Peyer's patch (tissue), 4 donors: Measurements from ENCODE around the gene TOMM20.

Experiments
- POLR2A ChIP-seq, 2 donors: fragments of 450-650 bp; IDR thresholded peaks; one replicate each; pipeline ENCODE4 v1.5.1; 2017; ENCODE audit warnings: antibody characterized with exemption in 2 of 2, mild to moderate bottlenecking in 2 of 2, moderate library complexity in 2 of 2
- TF ChIP-seq, protein P1 (sequence below), 6 experiments: fragments of 450-650 bp in 4 of 6; fragments of 200-600 bp in 2 of 6; sonication (generic) in 1 of 6; IDR thresholded peaks; one replicate each; pipeline ENCODE4 v1.5.1; 2017 to 2019; ENCODE audit warnings: antibody characterized with exemption in 6 of 6, mild to moderate bottlenecking in 3 of 6, moderate library complexity in 1 of 6

GRCh38 chr1:235149824-235150223 lies 21.2 kb upstream of the TOMM20 start:
- TF ChIP-seq, protein P1, sequence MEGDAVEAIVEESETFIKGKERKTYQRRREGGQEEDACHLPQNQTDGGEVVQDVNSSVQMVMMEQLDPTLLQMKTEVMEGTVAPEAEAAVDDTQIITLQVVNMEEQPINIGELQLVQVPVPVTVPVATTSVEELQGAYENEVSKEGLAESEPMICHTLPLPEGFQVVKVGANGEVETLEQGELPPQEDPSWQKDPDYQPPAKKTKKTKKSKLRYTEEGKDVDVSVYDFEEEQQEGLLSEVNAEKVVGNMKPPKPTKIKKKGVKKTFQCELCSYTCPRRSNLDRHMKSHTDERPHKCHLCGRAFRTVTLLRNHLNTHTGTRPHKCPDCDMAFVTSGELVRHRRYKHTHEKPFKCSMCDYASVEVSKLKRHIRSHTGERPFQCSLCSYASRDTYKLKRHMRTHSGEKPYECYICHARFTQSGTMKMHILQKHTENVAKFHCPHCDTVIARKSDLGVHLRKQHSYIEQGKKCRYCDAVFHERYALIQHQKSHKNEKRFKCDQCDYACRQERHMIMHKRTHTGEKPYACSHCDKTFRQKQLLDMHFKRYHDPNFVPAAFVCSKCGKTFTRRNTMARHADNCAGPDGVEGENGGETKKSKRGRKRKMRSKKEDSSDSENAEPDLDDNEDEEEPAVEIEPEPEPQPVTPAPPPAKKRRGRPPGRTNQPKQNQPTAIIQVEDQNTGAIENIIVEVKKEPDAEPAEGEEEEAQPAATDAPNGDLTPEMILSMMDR (IDR thresholded peaks at IDR 0.05) = no peak
- TF ChIP-seq POLR2A (IDR thresholded peaks at IDR 0.05) = no peak
